WTC11 (cell line): ENCODE measurements around the gene HPCA. TPM values are rescaled to one million over a fixed set of nuclear protein-coding genes. Genes with fewer than 3 reads are reported as not detected.

ENCODE experiments used
- ATAC-seq: fragments of 200-7000 bp; cut with Tn5 transposase; 2 replicates; pipeline ENCODE4 v1.10.0; 2021; ENCODE audit warnings: mild to moderate bottlenecking, moderate library complexity
- CTCF ChIA-PET: fragments of 300-600 bp; sonication (Branson Sonifier 250); formaldehyde crosslinking; loops from one replicate; lab custom pipeline; 2021; ENCODE audit warnings: antibody characterized with exemption; lab: Charles Lee
- POLR2A ChIA-PET: fragments of 350-600 bp; sonication (Branson Sonifier 250); formaldehyde crosslinking; loops from one replicate; lab custom pipeline; 2021; ENCODE audit warnings: antibody characterized with exemption; lab: Charles Lee
- DNase-seq: peaks from one replicate; pipeline ENCODE4 v3.0.0; 2021; ENCODE audit warnings: low spot score
- H3K27ac Mint-ChIP-seq: 2 replicates; pipeline ENCODE4 v1.8.0; 2021; ENCODE audit warnings: mixed read lengths
- H3K27me3 Mint-ChIP-seq: 2 replicates; pipeline ENCODE4 v1.8.0; 2021; ENCODE audit warnings: low read depth, mild to moderate bottlenecking, moderate library complexity, mixed read lengths
- H3K36me3 Mint-ChIP-seq: 2 replicates; pipeline ENCODE4 v1.8.0; 2021; ENCODE audit warnings: mixed read lengths
- H3K4me1 Mint-ChIP-seq: 2 replicates; pipeline ENCODE4 v1.8.0; 2022; ENCODE audit warnings: mixed read lengths
- H3K4me3 Mint-ChIP-seq: 2 replicates; pipeline ENCODE4 v1.8.0; 2021; ENCODE audit warnings: mild to moderate bottlenecking, moderate library complexity, mixed read lengths
- H3K9me3 Mint-ChIP-seq: 2 replicates; pipeline ENCODE4 v1.8.0; 2021; ENCODE audit warnings: mixed read lengths
- CREM ChIP-seq: sonication (generic); formaldehyde crosslinking; IDR thresholded peaks from 2 replicates; pipeline ENCODE4 v1.8.1; 2022; ENCODE audit warnings: mild to moderate bottlenecking, missing genetic modification reagents, moderate library complexity
- HMGA2 ChIP-seq: fragments of 250-450 bp; sonication (Bioruptor Pico); IDR thresholded peaks from 2 replicates; pipeline ENCODE4 v1.4.0; 2021; ENCODE audit warnings: mild to moderate bottlenecking, moderate library complexity
- JAZF1 ChIP-seq: fragments of 250-450 bp; sonication (Bioruptor Pico); IDR thresholded peaks from 2 replicates; pipeline ENCODE4 v1.9.0; 2021; ENCODE audit warnings: moderate library complexity, mild to moderate bottlenecking, inconsistent platforms
- NFE2L1 ChIP-seq: sonication (generic); formaldehyde crosslinking; IDR thresholded peaks from 2 replicates; pipeline ENCODE4 v1.8.1; 2023; ENCODE audit warnings: missing genetic modification reagents
- NR2C2 ChIP-seq: sonication (generic); formaldehyde crosslinking; IDR thresholded peaks from 2 replicates; pipeline ENCODE4 v1.8.0; 2022; ENCODE audit warnings: mild to moderate bottlenecking, missing genetic modification reagents
- RORB ChIP-seq: fragments of 250-450 bp; sonication (Bioruptor Pico); IDR thresholded peaks from 2 replicates; pipeline ENCODE4 v1.9.0; 2021; ENCODE audit warnings: mild to moderate bottlenecking
- SP1 ChIP-seq: sonication (generic); formaldehyde crosslinking; conservative IDR thresholded peaks from 2 replicates; pipeline ENCODE4 v1.8.1; 2022; ENCODE audit warnings: missing genetic modification reagents
- TEAD4 ChIP-seq: sonication (generic); formaldehyde crosslinking; IDR thresholded peaks from 2 replicates; pipeline ENCODE4 v1.8.0; 2022; ENCODE audit warnings: mild to moderate bottlenecking, missing genetic modification reagents
- ZNF219 ChIP-seq: sonication (generic); formaldehyde crosslinking; IDR thresholded peaks from 2 replicates; pipeline ENCODE4 v1.8.0; 2023; ENCODE audit warnings: missing genetic modification reagents, mild to moderate bottlenecking, borderline replicate concordance
- ZNF396 ChIP-seq: fragments of 250-450 bp; sonication (Bioruptor Pico); IDR thresholded peaks from 2 replicates; pipeline ENCODE4 v1.8.0; 2021; ENCODE audit warnings: mild to moderate bottlenecking, moderate library complexity, borderline replicate concordance
- total RNA-seq: library from RNA; stranded (reverse); gene quantifications from 3 replicates; pipeline ENCODE4 v1.2.3, GENCODE V29; 2021
- TF ChIP-seq, protein P1 (sequence below): sonication (generic); formaldehyde crosslinking; IDR thresholded peaks from 2 replicates; pipeline ENCODE4 v1.8.0; 2022; ENCODE audit warnings: missing genetic modification reagents
- TF ChIP-seq, protein P2 (sequence below): sonication (generic); formaldehyde crosslinking; conservative IDR thresholded peaks from 2 replicates; pipeline ENCODE4 v1.8.1; 2023; ENCODE audit warnings: mild to moderate bottlenecking, low read depth, missing genetic modification reagents, moderate library complexity
- TF ChIP-seq, protein P3 (sequence below): sonication (generic); formaldehyde crosslinking; IDR thresholded peaks from 2 replicates; pipeline ENCODE4 v1.8.0; 2023; ENCODE audit warnings: missing genetic modification reagents, mild to moderate bottlenecking, borderline replicate concordance
- TF ChIP-seq, protein P4 (sequence below): sonication (generic); formaldehyde crosslinking; IDR thresholded peaks from 2 replicates; pipeline ENCODE4 v1.8.1; 2023; ENCODE audit warnings: mild to moderate bottlenecking, missing genetic modification reagents, borderline replicate concordance
- TF ChIP-seq, protein P5 (sequence below): sonication (generic); formaldehyde crosslinking; IDR thresholded peaks from 2 replicates; pipeline ENCODE4 v1.8.1; 2022; ENCODE audit warnings: low read depth, mild to moderate bottlenecking, moderate library complexity, missing genetic modification reagents, borderline replicate concordance
- TF ChIP-seq, protein P6 (sequence below): sonication (generic); formaldehyde crosslinking; IDR thresholded peaks from 2 replicates; pipeline ENCODE4 v1.8.1; 2022; ENCODE audit warnings: low read depth, missing genetic modification reagents, borderline replicate concordance
- TF ChIP-seq, protein P7 (sequence below): sonication (generic); formaldehyde crosslinking; IDR thresholded peaks from 2 replicates; pipeline ENCODE4 v1.8.1; 2023; ENCODE audit warnings: mild to moderate bottlenecking, missing genetic modification reagents, moderate library complexity

Gene HPCA
- total RNA-seq, 1 experiment from 2014 or later: 1.9 TPM

DNA sequence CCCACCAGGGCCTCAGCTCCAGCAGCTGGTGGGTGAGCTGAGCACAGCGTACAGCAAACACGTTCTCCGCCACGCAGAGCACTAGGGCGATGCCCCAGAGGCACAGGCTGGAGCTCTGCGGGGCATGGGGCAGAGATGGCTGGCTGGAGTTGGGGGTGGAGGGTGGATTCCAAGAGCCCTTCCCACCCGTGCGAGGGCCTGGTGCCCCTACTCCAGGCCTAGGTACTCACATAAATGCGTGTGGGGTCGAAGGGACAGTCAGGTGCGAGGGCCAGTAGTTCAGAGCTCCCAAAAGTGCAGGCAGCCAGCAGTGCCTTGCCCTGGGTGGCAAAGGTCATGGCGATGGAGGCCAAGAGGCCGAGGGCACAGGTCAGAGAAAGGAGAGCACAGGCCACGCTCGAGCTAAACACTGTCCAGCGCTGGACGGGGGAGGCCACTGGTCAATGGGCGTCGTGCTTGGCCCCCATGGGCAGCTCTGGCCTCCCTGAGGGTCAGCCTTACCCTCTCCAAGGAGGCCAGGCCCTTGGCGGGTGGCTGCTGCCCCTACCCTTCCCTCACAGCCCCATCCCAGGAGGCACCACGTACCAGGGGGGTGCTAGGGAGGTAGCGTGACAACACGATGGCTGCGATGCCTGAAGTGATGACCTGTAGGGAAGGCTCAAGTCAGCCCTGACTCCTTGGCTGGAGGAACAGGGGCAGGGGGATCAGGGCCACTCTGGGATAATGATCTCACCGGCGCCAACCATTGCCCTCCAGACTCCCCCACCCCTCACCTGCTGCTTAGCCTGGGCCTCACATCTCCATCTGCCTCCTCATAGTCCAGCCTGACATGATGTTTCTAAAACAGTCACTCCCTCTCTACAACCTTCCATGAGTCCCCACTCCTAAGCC is 9.3 kb downstream of the HPCA start:
- peaks cover 13% of the 10 kb centered on the region for H3K4me1 Mint-ChIP-seq
- peaks cover 55% of the 10 kb centered on the region for H3K27me3 Mint-ChIP-seq
- H3K36me3 Mint-ChIP-seq: no peaks in the 10 kb centered on the region
- H3K9me3 Mint-ChIP-seq: peaks cover 7% of the 10 kb centered on the region
- no peak for TF ChIP-seq TEAD4 (CRISPR knock-in tag)
- TF ChIP-seq NFE2L1 (CRISPR knock-in tag): no peak
- no peak for TF ChIP-seq SP1 (CRISPR knock-in tag)
- TF ChIP-seq, protein P1, sequence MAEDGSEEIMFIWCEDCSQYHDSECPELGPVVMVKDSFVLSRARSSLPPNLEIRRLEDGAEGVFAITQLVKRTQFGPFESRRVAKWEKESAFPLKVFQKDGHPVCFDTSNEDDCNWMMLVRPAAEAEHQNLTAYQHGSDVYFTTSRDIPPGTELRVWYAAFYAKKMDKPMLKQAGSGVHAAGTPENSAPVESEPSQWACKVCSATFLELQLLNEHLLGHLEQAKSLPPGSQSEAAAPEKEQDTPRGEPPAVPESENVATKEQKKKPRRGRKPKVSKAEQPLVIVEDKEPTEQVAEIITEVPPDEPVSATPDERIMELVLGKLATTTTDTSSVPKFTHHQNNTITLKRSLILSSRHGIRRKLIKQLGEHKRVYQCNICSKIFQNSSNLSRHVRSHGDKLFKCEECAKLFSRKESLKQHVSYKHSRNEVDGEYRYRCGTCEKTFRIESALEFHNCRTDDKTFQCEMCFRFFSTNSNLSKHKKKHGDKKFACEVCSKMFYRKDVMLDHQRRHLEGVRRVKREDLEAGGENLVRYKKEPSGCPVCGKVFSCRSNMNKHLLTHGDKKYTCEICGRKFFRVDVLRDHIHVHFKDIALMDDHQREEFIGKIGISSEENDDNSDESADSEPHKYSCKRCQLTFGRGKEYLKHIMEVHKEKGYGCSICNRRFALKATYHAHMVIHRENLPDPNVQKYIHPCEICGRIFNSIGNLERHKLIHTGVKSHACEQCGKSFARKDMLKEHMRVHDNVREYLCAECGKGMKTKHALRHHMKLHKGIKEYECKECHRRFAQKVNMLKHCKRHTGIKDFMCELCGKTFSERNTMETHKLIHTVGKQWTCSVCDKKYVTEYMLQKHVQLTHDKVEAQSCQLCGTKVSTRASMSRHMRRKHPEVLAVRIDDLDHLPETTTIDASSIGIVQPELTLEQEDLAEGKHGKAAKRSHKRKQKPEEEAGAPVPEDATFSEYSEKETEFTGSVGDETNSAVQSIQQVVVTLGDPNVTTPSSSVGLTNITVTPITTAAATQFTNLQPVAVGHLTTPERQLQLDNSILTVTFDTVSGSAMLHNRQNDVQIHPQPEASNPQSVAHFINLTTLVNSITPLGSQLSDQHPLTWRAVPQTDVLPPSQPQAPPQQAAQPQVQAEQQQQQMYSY: no peak
- TF ChIP-seq, protein P2, sequence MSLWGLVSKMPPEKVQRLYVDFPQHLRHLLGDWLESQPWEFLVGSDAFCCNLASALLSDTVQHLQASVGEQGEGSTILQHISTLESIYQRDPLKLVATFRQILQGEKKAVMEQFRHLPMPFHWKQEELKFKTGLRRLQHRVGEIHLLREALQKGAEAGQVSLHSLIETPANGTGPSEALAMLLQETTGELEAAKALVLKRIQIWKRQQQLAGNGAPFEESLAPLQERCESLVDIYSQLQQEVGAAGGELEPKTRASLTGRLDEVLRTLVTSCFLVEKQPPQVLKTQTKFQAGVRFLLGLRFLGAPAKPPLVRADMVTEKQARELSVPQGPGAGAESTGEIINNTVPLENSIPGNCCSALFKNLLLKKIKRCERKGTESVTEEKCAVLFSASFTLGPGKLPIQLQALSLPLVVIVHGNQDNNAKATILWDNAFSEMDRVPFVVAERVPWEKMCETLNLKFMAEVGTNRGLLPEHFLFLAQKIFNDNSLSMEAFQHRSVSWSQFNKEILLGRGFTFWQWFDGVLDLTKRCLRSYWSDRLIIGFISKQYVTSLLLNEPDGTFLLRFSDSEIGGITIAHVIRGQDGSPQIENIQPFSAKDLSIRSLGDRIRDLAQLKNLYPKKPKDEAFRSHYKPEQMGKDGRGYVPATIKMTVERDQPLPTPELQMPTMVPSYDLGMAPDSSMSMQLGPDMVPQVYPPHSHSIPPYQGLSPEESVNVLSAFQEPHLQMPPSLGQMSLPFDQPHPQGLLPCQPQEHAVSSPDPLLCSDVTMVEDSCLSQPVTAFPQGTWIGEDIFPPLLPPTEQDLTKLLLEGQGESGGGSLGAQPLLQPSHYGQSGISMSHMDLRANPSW (CRISPR knock-in tag): no peak
- no peak for TF ChIP-seq ZNF219 (CRISPR knock-in tag)
- no peak for TF ChIP-seq RORB (CRISPR knock-in tag)
- TF ChIP-seq, protein P3, sequence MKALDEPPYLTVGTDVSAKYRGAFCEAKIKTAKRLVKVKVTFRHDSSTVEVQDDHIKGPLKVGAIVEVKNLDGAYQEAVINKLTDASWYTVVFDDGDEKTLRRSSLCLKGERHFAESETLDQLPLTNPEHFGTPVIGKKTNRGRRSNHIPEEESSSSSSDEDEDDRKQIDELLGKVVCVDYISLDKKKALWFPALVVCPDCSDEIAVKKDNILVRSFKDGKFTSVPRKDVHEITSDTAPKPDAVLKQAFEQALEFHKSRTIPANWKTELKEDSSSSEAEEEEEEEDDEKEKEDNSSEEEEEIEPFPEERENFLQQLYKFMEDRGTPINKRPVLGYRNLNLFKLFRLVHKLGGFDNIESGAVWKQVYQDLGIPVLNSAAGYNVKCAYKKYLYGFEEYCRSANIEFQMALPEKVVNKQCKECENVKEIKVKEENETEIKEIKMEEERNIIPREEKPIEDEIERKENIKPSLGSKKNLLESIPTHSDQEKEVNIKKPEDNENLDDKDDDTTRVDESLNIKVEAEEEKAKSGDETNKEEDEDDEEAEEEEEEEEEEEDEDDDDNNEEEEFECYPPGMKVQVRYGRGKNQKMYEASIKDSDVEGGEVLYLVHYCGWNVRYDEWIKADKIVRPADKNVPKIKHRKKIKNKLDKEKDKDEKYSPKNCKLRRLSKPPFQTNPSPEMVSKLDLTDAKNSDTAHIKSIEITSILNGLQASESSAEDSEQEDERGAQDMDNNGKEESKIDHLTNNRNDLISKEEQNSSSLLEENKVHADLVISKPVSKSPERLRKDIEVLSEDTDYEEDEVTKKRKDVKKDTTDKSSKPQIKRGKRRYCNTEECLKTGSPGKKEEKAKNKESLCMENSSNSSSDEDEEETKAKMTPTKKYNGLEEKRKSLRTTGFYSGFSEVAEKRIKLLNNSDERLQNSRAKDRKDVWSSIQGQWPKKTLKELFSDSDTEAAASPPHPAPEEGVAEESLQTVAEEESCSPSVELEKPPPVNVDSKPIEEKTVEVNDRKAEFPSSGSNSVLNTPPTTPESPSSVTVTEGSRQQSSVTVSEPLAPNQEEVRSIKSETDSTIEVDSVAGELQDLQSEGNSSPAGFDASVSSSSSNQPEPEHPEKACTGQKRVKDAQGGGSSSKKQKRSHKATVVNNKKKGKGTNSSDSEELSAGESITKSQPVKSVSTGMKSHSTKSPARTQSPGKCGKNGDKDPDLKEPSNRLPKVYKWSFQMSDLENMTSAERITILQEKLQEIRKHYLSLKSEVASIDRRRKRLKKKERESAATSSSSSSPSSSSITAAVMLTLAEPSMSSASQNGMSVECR (CRISPR knock-in tag): no peak
- TF ChIP-seq ZNF396 (CRISPR knock-in tag): no peak
- TF ChIP-seq, protein P4, sequence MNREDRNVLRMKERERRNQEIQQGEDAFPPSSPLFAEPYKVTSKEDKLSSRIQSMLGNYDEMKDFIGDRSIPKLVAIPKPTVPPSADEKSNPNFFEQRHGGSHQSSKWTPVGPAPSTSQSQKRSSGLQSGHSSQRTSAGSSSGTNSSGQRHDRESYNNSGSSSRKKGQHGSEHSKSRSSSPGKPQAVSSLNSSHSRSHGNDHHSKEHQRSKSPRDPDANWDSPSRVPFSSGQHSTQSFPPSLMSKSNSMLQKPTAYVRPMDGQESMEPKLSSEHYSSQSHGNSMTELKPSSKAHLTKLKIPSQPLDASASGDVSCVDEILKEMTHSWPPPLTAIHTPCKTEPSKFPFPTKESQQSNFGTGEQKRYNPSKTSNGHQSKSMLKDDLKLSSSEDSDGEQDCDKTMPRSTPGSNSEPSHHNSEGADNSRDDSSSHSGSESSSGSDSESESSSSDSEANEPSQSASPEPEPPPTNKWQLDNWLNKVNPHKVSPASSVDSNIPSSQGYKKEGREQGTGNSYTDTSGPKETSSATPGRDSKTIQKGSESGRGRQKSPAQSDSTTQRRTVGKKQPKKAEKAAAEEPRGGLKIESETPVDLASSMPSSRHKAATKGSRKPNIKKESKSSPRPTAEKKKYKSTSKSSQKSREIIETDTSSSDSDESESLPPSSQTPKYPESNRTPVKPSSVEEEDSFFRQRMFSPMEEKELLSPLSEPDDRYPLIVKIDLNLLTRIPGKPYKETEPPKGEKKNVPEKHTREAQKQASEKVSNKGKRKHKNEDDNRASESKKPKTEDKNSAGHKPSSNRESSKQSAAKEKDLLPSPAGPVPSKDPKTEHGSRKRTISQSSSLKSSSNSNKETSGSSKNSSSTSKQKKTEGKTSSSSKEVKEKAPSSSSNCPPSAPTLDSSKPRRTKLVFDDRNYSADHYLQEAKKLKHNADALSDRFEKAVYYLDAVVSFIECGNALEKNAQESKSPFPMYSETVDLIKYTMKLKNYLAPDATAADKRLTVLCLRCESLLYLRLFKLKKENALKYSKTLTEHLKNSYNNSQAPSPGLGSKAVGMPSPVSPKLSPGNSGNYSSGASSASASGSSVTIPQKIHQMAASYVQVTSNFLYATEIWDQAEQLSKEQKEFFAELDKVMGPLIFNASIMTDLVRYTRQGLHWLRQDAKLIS: no peak
- TF ChIP-seq NR2C2 (CRISPR knock-in tag): no peak
- TF ChIP-seq, protein P5, sequence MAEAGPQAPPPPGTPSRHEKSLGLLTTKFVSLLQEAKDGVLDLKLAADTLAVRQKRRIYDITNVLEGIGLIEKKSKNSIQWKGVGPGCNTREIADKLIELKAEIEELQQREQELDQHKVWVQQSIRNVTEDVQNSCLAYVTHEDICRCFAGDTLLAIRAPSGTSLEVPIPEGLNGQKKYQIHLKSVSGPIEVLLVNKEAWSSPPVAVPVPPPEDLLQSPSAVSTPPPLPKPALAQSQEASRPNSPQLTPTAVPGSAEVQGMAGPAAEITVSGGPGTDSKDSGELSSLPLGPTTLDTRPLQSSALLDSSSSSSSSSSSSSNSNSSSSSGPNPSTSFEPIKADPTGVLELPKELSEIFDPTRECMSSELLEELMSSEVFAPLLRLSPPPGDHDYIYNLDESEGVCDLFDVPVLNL: no peak
- TF ChIP-seq, protein P6, sequence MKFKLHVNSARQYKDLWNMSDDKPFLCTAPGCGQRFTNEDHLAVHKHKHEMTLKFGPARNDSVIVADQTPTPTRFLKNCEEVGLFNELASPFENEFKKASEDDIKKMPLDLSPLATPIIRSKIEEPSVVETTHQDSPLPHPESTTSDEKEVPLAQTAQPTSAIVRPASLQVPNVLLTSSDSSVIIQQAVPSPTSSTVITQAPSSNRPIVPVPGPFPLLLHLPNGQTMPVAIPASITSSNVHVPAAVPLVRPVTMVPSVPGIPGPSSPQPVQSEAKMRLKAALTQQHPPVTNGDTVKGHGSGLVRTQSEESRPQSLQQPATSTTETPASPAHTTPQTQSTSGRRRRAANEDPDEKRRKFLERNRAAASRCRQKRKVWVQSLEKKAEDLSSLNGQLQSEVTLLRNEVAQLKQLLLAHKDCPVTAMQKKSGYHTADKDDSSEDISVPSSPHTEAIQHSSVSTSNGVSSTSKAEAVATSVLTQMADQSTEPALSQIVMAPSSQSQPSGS (CRISPR knock-in tag): no peak
- TF ChIP-seq CREM (CRISPR knock-in tag): no peak
- no peak for TF ChIP-seq JAZF1 (CRISPR knock-in tag)
- TF ChIP-seq, protein P7, sequence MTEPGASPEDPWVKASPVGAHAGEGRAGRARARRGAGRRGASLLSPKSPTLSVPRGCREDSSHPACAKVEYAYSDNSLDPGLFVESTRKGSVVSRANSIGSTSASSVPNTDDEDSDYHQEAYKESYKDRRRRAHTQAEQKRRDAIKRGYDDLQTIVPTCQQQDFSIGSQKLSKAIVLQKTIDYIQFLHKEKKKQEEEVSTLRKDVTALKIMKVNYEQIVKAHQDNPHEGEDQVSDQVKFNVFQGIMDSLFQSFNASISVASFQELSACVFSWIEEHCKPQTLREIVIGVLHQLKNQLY: no peak
- no peak for TF ChIP-seq HMGA2 (CRISPR knock-in tag)
- H3K4me3 Mint-ChIP-seq: no peak overlapping the region
- peak overlapping the region; percentile 30 for H3K27ac Mint-ChIP-seq
- ATAC-seq (no peak), DNase-seq (no peak)
- ChIA-PET POLR2A (no interaction called here), CTCF (interaction anchor here (1.6 to 7.4 kb wide), 4 partner anchors 9 to 24 kb away, joined by 7 to 80 read pairs (median 20); partner anchors contain the start of gene FNDC5)
